H1 (cell line): ENCODE measurements around the gene DTNB. TPM values are rescaled to one million over a fixed set of nuclear protein-coding genes. Genes with fewer than 3 reads are reported as not detected.

Experiments
- CTCF ChIA-PET: fragments of 300-600 bp; sonication (Branson Sonifier 250); formaldehyde crosslinking; loops from one replicate; lab custom pipeline; 2021; ENCODE audit not compliant: partially characterized antibody; lab: Charles Lee
- POLR2A ChIA-PET: fragments of 300-600 bp; sonication (Branson Sonifier 250); formaldehyde crosslinking; loops from one replicate; lab custom pipeline; 2021; ENCODE audit warnings: inconsistent platforms; ENCODE audit not compliant: partially characterized antibody; lab: Charles Lee
- DNase-seq, 2 experiments: peaks; one replicate each; pipeline versions ENCODE4 v3.0.0 to v3.0.0-alpha.2; 2010 to 2022; ENCODE audit warnings: low spot score in 2 of 2, low read depth in 1 of 2, mixed read lengths in 1 of 2
- FAIRE-seq: peaks from 2 replicates; lab custom pipeline; 2011; peaks lifted over from hg19 to GRCh38; lab: Jason Lieb, UNC
- H2AFZ ChIP-seq: 2 replicates; pipeline ENCODE4 v1.8.1; 2012; ENCODE audit warnings: low read length, inconsistent platforms
- H2AK5ac ChIP-seq: 2 replicates; pipeline ENCODE4 v1.6.1; 2013; ENCODE audit warnings: low read depth, low read length
- H2BK120ac ChIP-seq: replicated peaks from 2 replicates; pipeline ENCODE3; 2013; ENCODE audit warnings: low read depth, low read length, inconsistent platforms
- H2BK12ac ChIP-seq: 2 replicates; pipeline ENCODE4 v1.6.1; 2013; ENCODE audit warnings: low read depth, low read length
- H2BK15ac ChIP-seq: 2 replicates; pipeline ENCODE4 v1.6.1; 2013; ENCODE audit warnings: low read length
- H2BK20ac ChIP-seq: 2 replicates; pipeline ENCODE4 v1.6.1; 2013; ENCODE audit warnings: low read length
- H2BK5ac ChIP-seq: 2 replicates; pipeline ENCODE4 v1.6.1; 2013; ENCODE audit warnings: low read depth, low read length
- H3K14ac ChIP-seq: 2 replicates; pipeline ENCODE4 v1.6.1; 2013; ENCODE audit warnings: inconsistent platforms; ENCODE audit not compliant: insufficient read length
- H3K18ac ChIP-seq: 2 replicates; pipeline ENCODE4 v1.6.1; 2013; ENCODE audit warnings: low read length; ENCODE audit errors: extremely low read depth
- H3K23ac ChIP-seq: 2 replicates; pipeline ENCODE4 v1.6.1; 2013; ENCODE audit warnings: inconsistent platforms; ENCODE audit not compliant: insufficient read length
- H3K23me2 ChIP-seq: 2 replicates; pipeline ENCODE4 v1.6.1; 2013; ENCODE audit warnings: low read depth, low read length
- H3K27ac ChIP-seq: 2 replicates; pipeline ENCODE4 v1.6.1; 2011; ENCODE audit warnings: low read depth, low read length, inconsistent platforms
- H3K27me3 ChIP-seq, 4 experiments: replicated peaks in 1 of 4; 1 replicate in 1 of 4; 2 replicates in 3 of 4; pipeline versions ENCODE4 v1.6.1 to v1.8.1; 2011 to 2013; ENCODE audit warnings: low read length in 3 of 4, mild to moderate bottlenecking in 3 of 4, inconsistent platforms in 2 of 4, mixed read lengths in 2 of 4, moderate library complexity in 1 of 4; ENCODE audit not compliant: control insufficient read depth in 3 of 4, insufficient read depth in 3 of 4; ENCODE audit errors: extremely low read depth in 1 of 4
- H3K36me3 ChIP-seq, 4 experiments: 2 replicates each; pipeline versions ENCODE4 v1.6.1 to v1.8.1; 2011 to 2013; ENCODE audit warnings: mild to moderate bottlenecking in 4 of 4, low read length in 3 of 4, moderate library complexity in 2 of 4, control low read depth in 1 of 4, inconsistent platforms in 1 of 4; ENCODE audit not compliant: insufficient read depth in 4 of 4, control insufficient read depth in 2 of 4
- H3K4ac ChIP-seq: replicated peaks from 2 replicates; pipeline ENCODE3; 2013; ENCODE audit warnings: low read length, low read depth, mixed read lengths, inconsistent platforms; ENCODE audit not compliant: insufficient read length
- H3K4me1 ChIP-seq, 4 experiments: replicated peaks in 1 of 4; 1 replicate in 1 of 4; 2 replicates in 3 of 4; pipeline versions ENCODE4 v1.6.1 to v1.8.1; 2011 to 2013; ENCODE audit warnings: low read length in 3 of 4, inconsistent platforms in 2 of 4, mixed read lengths in 1 of 4; ENCODE audit not compliant: insufficient read depth in 4 of 4, control insufficient read depth in 3 of 4
- H3K4me2 ChIP-seq, 2 experiments: 2 replicates each; pipeline versions ENCODE4 v1.6.1 to v1.8.1; 2011 to 2013; ENCODE audit warnings: low read depth in 2 of 2, low read length in 2 of 2, control low read depth in 1 of 2, inconsistent platforms in 1 of 2, mild to moderate bottlenecking in 1 of 2; ENCODE audit not compliant: insufficient read depth in 1 of 2
- H3K4me3 ChIP-seq, 4 experiments: fragments of 200-600, 300-600 bp in 1 of 4; sonication (generic), shearing (Covaris generic), sonication (Bioruptor Twin) in 1 of 4; 2 replicates each; pipeline versions ENCODE4 v1.5.1 to v1.8.1; 2011 to 2016; ENCODE audit warnings: low read length in 4 of 4, low read depth in 3 of 4, control low read depth in 2 of 4, inconsistent platforms in 2 of 4, mild to moderate bottlenecking in 2 of 4, mixed read lengths in 1 of 4, moderate library complexity in 1 of 4; ENCODE audit not compliant: insufficient read depth in 2 of 4; ENCODE audit errors: extremely low read depth in 1 of 4
- H3K56ac ChIP-seq: replicated peaks from 2 replicates; pipeline ENCODE3; 2013; ENCODE audit warnings: low read depth, mild to moderate bottlenecking, mixed read lengths, low read length, inconsistent platforms; ENCODE audit not compliant: insufficient read length
- H3K79me1 ChIP-seq: 2 replicates; pipeline ENCODE4 v1.6.1; 2013; ENCODE audit warnings: low read depth, low read length, control low read depth
- H3K79me2 ChIP-seq, 2 experiments: 2 replicates each; pipeline versions ENCODE4 v1.6.1 to v1.8.1; 2012 to 2013; ENCODE audit warnings: low read length in 2 of 2, mild to moderate bottlenecking in 2 of 2, inconsistent platforms in 1 of 2; ENCODE audit not compliant: insufficient read depth in 2 of 2, control insufficient read depth in 1 of 2
- H3K9ac ChIP-seq, 4 experiments: replicated peaks in 1 of 4; 1 replicate in 1 of 4; 2 replicates in 3 of 4; pipeline versions ENCODE4 v1.6.1 to v1.8.1; 2011 to 2013; ENCODE audit warnings: low read depth in 3 of 4, low read length in 3 of 4, control low read depth in 2 of 4, mild to moderate bottlenecking in 2 of 4, moderate library complexity in 2 of 4, inconsistent platforms in 1 of 4; ENCODE audit errors: extremely low read depth in 1 of 4
- H3K9me3 ChIP-seq, 2 experiments: 2 replicates each; pipeline versions ENCODE4 v1.6.1 to v1.8.1; 2012 to 2013; ENCODE audit warnings: mild to moderate bottlenecking in 2 of 2, moderate library complexity in 2 of 2, control low read depth in 1 of 2, inconsistent platforms in 1 of 2, low read depth in 1 of 2, low read length in 1 of 2, mixed read lengths in 1 of 2; ENCODE audit not compliant: insufficient read depth in 2 of 2
- H4K20me1 ChIP-seq, 2 experiments: replicated peaks in 1 of 2; 2 replicates each; pipeline versions ENCODE3 to v1.8.1; 2011 to 2013; ENCODE audit warnings: inconsistent platforms in 2 of 2, low read length in 2 of 2, mild to moderate bottlenecking in 1 of 2; ENCODE audit not compliant: insufficient read depth in 2 of 2, control insufficient read depth in 1 of 2
- H4K5ac ChIP-seq: 2 replicates; pipeline ENCODE4 v1.6.1; 2013; ENCODE audit warnings: low read length, low read depth, mixed read lengths, inconsistent platforms; ENCODE audit not compliant: insufficient read length
- H4K8ac ChIP-seq: 2 replicates; pipeline ENCODE4 v1.8.0; 2013; ENCODE audit warnings: mild to moderate bottlenecking, moderate library complexity, low read length, inconsistent platforms; ENCODE audit not compliant: insufficient read depth; ENCODE audit errors: extremely low read depth
- H4K91ac ChIP-seq: replicated peaks from 2 replicates; pipeline ENCODE3; 2013; ENCODE audit warnings: low read length, mixed read lengths, inconsistent platforms; ENCODE audit not compliant: insufficient read length
- ASH2L ChIP-seq: fragments of 200-600, 300-600 bp; sonication (generic); IDR thresholded peaks from one replicate; pipeline ENCODE4 v1.7.1; 2017; ENCODE audit warnings: low read length
- CREB1 ChIP-seq: IDR thresholded peaks from 2 replicates; pipeline ENCODE4 v1.6.1; 2012; ENCODE audit warnings: inconsistent platforms
- EP300 ChIP-seq, 2 experiments: IDR thresholded peaks; 1 replicate in 1 of 2; 2 replicates in 1 of 2; pipeline ENCODE4 v1.6.1; 2011 to 2012; ENCODE audit warnings: low read depth in 2 of 2, low read length in 2 of 2, mild to moderate bottlenecking in 2 of 2, borderline replicate concordance in 1 of 2, inconsistent platforms in 1 of 2, moderate library complexity in 1 of 2
- GABPA ChIP-seq: IDR thresholded peaks from 2 replicates; pipeline ENCODE4 v1.6.1; 2011; ENCODE audit warnings: mild to moderate bottlenecking, low read length, moderate library complexity, borderline replicate concordance; ENCODE audit not compliant: insufficient read depth
- POU5F1 ChIP-seq: IDR thresholded peaks from 2 replicates; pipeline ENCODE4 v1.6.1; 2011; ENCODE audit warnings: low read depth, mild to moderate bottlenecking, low read length, moderate library complexity
- RFX5 ChIP-seq: IDR thresholded peaks from 2 replicates; pipeline ENCODE4 v1.6.1; 2011; ENCODE audit warnings: low read depth, low read length, improper control_type of control experiment, borderline replicate concordance
- SIX5 ChIP-seq: IDR thresholded peaks from 2 replicates; pipeline ENCODE4 v1.6.1; 2011; ENCODE audit warnings: mild to moderate bottlenecking, low read depth, low read length
- SP1 ChIP-seq: IDR thresholded peaks from 2 replicates; pipeline ENCODE4 v1.6.1; 2011; ENCODE audit warnings: low read depth, low read length
- SP2 ChIP-seq: IDR thresholded peaks from 2 replicates; pipeline ENCODE4 v1.6.1; 2012; ENCODE audit warnings: mild to moderate bottlenecking, low read length, inconsistent platforms
- TAF7 ChIP-seq: optimal IDR thresholded peaks from 2 replicates; pipeline ENCODE3; 2011; ENCODE audit warnings: low read depth, mild to moderate bottlenecking, inconsistent platforms, low read length, moderate library complexity, borderline replicate concordance
- WGBS, 2 experiments: shearing (Covaris generic) in 1 of 2; methylation state at CpG; one replicate each; pipeline versions ENCODE4 v1.1.6 to v1.1.7; 2013 to 2015; ENCODE audit warnings: low lambda C conversion rate in 2 of 2, mixed read lengths in 2 of 2, inconsistent platforms in 1 of 2, low coverage in 1 of 2, missing lambda C conversion rate in 1 of 2; ENCODE audit not compliant: insufficient replicate concordance in 2 of 2, insufficient coverage in 1 of 2, insufficient read length in 1 of 2; ENCODE audit errors: extremely low coverage in 1 of 2, missing lambda C conversion rate in 1 of 2; 5-methylcytosine and 5-hydroxymethylcytosine counted together
- polyA plus RNA-seq, 7 experiments: library from polyadenylated mRNA; depleted of rRNA in 3 of 7; stranded (reverse) in 5 of 7; unstranded in 2 of 7; fragments of >200 nt in 5 of 7; fragments of 200-250 nt in 2 of 7; gene quantifications; 1 replicate in 5 of 7; 2 replicates in 1 of 7; 4 replicates in 1 of 7; pipeline versions ENCODE4 v1.2.1 to v1.2.3, GENCODE V29; 2011 to 2013; ENCODE audit warnings: missing spikeins in 2 of 7, mixed read lengths in 2 of 7
- total RNA-seq: library from RNA; stranded (reverse); fragmentation: NEBNext Ultra II Directional; extraction: Animal tissue kit (Norgen Biotek cat#: 25700); gene quantifications from 2 replicates; pipeline ENCODE4 v1.2.1, GENCODE V29; 2021
- TF ChIP-seq, protein P1 (sequence below): IDR thresholded peaks from 2 replicates; pipeline ENCODE4 v1.6.1; 2011; ENCODE audit warnings: low read length, improper control_type of control experiment

Gene DTNB
- total and polyA plus RNA-seq, 2 of the 8 experiments (the other 6 are each of a cell fraction or from before 2014, with no cell fraction given), result 39.6 to 49.5 TPM

DNA sequence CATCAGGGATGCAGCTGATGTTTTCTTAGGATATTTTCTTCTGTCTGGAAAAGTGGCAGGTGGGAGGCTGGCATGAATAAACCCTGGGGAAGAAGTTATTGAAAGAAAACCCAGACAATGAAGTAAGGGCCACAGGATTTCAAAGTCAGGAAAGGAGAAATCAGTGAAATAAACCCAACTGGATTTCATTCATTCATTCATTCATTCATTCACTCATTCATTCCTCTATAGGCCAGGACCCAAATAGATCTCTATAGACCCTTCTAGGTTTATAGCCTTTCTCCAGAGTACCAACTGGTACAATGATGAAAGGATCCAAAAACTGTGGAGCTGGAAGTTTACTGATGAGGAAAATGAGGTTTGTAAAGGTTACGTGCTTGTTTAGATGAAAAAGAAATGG lies 264.3 kb downstream of the DTNB start:
- POLR2A ChIA-PET, result no interaction called here
- no peak overlapping the region for H2BK120ac ChIP-seq
- H3K36me3 ChIP-seq, result no peaks in the 10 kb centered on the region
- CTCF ChIA-PET, result interaction anchor here (0.6 to 1.5 kb wide), 5 partner anchors 11 to 110 kb away, joined by 3 to 4 read pairs (median 4); no protein-coding TSS in a partner anchor
- H3K56ac ChIP-seq, result no peak overlapping the region
- no peaks in the 10 kb centered on the region for H3K79me2 ChIP-seq
- no peak overlapping the region for H4K91ac ChIP-seq
- H3K27ac ChIP-seq, result no peak overlapping the region
- no peaks in the 10 kb centered on the region for H3K4me1 ChIP-seq
- no peak overlapping the region for H3K18ac ChIP-seq
- H3K23me2 ChIP-seq, result no peaks in the 10 kb centered on the region
- no peak overlapping the region for H3K23ac ChIP-seq
- no peaks in the 10 kb centered on the region; the same call in 1 of the 2 replicates for H3K79me1 ChIP-seq
- peaks cover 0 to under 1% of the 10 kb centered on the region in 2 experiments for H4K20me1 ChIP-seq
- no peak for FAIRE-seq
- H2BK5ac ChIP-seq, result no peak overlapping the region
- no peak overlapping the region for H3K4me2 ChIP-seq
- no peak overlapping the region for H2BK20ac ChIP-seq
- H4K8ac ChIP-seq, result no peak overlapping the region
- no peak overlapping the region for H4K5ac ChIP-seq
- H3K27me3 ChIP-seq, result no peaks in the 10 kb centered on the region
- H2AFZ ChIP-seq, result no peak overlapping the region
- H3K4ac ChIP-seq, result no peak overlapping the region
- no peak overlapping the region for H2BK15ac ChIP-seq
- H3K9ac ChIP-seq, result no peak overlapping the region
- H3K14ac ChIP-seq, result no peak overlapping the region
- H2AK5ac ChIP-seq, result no peak overlapping the region
- no peak overlapping the region for H3K4me3 ChIP-seq
- no peak for DNase-seq
- H3K9me3 ChIP-seq, result no peaks in the 10 kb centered on the region
- 100% methylated on average over 1 of the region's 1 CpG for whole genome bisulfite sequencing, 2 experiments
- TF ChIP-seq ASH2L (no peak), POU5F1 (no peak), CREB1 (no peak), EP300 (IDR thresholded peaks at IDR 0.05; ENCODE audit: borderline replicate concordance in 1 of 2, low read depth in 2 of 2, low read length in 2 of 2) (no peak), TAF7 (no peak), RFX5 (no peak), GABPA (no peak), SP1 (no peak), SP2 (no peak), SIX5 (no peak)
- TF ChIP-seq, protein P1, sequence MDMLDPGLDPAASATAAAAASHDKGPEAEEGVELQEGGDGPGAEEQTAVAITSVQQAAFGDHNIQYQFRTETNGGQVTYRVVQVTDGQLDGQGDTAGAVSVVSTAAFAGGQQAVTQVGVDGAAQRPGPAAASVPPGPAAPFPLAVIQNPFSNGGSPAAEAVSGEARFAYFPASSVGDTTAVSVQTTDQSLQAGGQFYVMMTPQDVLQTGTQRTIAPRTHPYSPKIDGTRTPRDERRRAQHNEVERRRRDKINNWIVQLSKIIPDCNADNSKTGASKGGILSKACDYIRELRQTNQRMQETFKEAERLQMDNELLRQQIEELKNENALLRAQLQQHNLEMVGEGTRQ, result no peak
- no peak overlapping the region for H2BK12ac ChIP-seq
